NCI-H1417 treated with DMSO at 0.1 percent for 48 hours (cell line): ENCODE measurements around the gene SH3PXD2A.

Experiments used
- DNase-seq: peaks from one replicate; lab custom pipeline; 2025; lab: John Stamatoyannopoulos, UW

The SH3PXD2A gene

DNA sequence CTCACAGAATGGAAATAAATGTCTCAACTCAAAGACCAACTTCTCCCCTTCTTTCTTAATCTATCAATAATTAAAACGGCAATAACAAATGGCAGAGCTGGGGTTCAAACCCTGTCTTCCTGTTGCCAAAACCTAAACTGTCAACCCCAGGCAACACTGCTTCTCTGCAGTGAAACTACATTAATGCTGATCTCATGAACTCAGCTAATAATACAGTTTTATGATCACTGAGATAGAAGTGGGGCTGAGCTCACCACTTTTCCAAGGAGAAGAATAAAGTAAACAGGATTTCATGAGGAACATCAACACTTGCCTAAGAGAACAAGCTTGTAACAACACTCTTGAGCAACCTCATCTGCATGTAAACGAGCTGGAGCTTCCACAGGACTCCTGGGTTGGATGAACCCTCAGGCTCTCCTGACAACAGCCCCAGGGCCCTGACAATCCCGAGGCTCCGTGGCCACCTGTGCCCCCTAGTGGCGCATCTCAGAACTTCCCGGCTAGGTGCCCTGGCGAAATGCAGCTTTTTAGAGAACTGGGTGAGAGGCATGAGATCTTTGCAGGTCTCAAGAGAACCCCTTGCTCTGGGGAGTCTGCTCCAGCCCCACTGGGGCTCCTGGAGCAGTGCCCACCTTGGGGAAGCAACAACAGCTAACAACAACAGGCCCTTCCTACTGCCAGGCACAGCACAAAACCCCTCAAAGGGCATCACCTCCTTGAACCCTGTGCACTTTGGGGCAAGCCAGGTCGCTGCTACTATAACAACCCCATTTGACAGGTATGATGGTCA lies 169.3 kb downstream of the SH3PXD2A start:
- DNase-seq: no peak

DNA sequence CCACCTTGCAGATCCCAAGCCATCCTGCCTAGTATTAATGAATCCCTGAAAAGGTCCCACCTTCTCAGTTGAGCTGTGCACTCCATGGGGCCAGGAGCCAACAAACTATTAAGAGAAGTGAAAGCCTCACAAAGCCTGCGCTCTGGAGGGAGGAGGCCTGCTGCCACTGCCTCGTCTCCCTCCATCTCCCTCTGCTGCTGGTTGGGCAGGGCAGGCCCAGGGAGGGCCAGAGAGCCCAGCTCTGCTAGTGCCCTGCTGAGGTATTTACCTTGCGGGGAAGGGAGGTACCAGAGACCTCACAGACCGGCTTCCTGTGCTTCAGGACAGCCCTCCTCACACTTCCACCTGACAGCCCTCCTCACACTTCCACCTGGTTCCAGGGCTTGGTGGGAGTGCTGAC lies 171.5 kb downstream of the SH3PXD2A start:
- no peak for DNase-seq

DNA sequence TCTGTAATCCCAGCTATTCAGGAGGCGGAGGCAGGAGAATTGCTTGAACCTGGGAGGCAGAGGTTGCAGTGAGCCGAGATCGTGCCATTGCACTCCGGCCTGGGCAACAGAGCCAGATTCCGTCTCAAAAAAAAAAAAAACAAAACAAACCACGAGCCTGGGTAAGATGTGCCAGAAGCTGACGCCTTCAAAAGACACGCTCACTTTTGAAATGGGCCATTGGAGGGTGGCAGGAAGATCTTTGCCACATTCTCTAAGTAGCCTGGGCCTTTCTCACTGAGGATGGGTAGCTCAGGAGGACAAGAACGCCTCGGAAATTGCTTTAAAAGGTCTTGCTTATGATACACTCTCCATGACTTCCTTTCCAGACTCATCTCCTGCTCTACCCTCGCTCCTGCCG lies 172.7 kb downstream of the SH3PXD2A start:
- no peak for DNase-seq

GRCh38 chr10:103681617-103682399 lies 173.6 kb downstream of the SH3PXD2A start:
- no peak for DNase-seq

- no peak for DNase-seq
Measured at GRCh38 chr10:103680869-103681236, 174.5 kb downstream of the SH3PXD2A start.

DNA sequence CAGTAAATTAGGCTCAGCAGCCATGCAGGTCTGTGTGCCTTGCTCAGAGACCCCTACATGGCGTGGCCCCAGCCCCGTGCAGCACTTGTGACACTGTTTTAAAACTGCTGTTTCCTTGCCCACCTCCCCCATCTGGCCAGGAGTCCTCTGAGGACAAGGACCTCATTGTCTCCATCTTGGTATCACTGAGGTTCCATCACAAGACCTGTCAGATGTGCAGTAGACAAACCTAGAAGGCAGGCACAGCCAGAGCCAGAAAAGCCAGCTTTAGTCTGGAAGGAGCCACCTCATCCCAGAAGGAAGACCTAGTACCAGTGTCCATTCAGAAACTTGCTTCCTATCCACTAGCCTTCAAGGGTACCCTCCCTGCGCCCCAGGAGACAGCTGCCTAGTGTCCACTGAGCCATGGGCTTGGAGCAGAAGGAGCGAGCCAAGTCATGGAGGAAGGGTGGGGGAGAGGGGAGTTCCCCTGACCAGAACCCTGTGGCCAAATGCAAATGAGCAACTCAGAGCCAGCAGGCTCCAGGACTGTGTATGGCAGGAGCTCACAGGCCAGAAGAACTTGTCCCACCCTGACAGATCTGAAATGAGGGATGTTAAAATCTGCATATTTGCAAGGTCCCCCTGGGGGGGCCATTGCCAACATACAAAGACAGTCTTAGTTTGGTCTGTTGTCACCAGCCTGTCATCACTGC lies 176.1 kb downstream of the SH3PXD2A start:
- DNase-seq: no peak

GRCh38 chr10:103678178-103678526 lies 177.2 kb downstream of the SH3PXD2A start:
- no peak for DNase-seq

- no peak for DNase-seq
Measured at GRCh38 chr10:103677486-103678177, 177.7 kb downstream of the SH3PXD2A start.

- no peak for DNase-seq
Measured at GRCh38 chr10:103676851-103677417, 178.4 kb downstream of the SH3PXD2A start.

GRCh38 chr10:103676058-103676785 lies 179.2 kb downstream of the SH3PXD2A start:
- DNase-seq: no peak

DNA sequence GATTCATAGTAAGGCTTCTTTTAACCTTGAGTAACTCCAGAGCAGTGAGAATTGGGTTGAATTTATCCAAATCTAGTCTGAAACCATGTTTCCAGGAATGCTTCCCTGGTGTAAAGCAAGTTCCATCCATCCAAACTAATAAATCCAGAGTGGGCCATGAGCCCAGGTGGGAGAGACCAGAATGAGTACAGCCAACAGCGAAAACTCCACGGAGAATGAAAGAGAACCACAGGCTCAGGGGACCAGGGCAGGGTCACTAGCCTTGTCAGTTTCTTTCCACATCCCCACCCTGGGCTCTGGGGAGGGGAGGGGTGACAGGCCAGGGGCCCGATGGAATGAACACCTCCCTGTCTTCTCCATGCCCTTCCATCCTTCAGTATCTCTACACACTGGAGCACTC lies 181.8 kb downstream of the SH3PXD2A start:
- DNase-seq: no peak

DNA sequence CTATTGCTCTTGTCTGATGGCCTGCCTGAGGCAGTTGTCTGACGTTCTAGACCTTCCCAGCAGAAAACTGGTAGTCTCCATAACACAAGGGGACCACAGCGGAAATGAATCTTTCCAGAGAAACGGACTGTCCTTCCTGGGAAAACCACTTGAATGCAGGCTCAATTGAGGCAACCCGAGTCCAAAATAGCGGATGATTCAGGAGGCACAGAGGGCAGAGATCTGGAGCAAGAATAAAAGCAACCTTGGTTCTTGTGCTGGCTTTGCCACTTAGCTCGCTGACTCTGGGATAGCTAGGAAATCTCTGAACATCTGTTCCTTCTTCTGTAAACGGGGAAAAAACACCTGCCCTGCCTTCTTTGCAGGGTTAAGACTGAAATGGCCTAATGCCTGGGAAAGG lies 183.0 kb downstream of the SH3PXD2A start:
- DNase-seq: no peak

DNA sequence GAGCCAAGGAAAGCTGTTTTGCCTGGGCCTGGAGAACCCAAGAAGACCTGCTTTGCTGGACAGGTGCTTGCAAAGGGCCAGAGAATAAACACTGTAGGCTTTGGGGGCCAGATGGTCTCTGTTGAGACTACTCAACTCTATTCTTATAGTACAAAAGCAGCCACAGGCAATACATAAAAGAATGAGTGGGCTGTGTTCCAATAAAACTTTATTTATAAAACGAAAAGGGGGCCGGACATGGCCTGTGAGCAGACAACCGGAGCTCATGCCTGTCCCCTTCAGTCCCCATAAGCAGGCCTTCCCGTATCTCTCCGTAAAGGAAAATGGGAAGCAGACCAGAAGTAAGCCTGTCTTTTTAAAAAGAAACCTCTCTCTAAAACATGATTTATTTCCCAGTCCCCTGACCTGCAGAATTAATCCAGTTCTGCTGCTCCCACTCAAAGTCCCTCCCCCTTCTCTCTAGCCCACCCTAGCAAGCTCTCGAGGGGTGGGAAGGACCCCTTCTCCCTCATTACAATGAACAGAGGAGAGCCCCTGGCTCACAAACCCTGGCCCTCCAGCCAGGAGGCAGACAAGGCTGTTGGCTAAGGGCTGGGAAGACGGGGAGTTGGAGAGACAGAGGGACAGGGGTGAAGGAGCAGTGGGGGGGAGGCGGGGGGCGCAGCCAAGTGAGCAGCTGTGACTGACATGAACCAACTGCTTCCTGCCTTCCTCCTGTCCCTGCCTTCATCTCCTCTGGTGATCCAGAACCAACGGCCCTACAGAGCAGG lies 184.1 kb downstream of the SH3PXD2A start:
- no peak for DNase-seq

DNA sequence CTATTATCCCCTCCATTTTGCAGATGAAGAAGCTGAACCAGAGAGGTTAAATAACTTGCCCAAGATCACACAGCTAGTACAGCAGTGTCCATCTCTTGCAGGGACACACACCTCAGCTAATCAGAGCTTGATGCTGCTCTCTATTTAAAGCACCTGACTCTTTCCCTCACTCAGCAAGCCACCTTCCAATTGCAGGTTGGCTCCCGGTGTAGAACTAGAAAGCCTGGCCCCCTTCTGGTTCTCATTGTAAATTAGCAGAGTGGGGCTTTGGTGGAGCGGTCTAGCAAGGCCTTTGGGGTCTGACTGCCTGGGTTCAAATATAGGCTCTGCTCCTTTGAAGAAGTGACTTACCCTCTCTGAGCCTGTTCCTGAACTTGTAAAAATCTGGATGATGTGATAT lies 185.4 kb downstream of the SH3PXD2A start:
- DNase-seq: no peak

GRCh38 chr10:103669243-103669929 lies 186.0 kb downstream of the SH3PXD2A start:
- no peak for DNase-seq

GRCh38 chr10:103668351-103669242 lies 186.8 kb downstream of the SH3PXD2A start:
- no peak for DNase-seq

DNA sequence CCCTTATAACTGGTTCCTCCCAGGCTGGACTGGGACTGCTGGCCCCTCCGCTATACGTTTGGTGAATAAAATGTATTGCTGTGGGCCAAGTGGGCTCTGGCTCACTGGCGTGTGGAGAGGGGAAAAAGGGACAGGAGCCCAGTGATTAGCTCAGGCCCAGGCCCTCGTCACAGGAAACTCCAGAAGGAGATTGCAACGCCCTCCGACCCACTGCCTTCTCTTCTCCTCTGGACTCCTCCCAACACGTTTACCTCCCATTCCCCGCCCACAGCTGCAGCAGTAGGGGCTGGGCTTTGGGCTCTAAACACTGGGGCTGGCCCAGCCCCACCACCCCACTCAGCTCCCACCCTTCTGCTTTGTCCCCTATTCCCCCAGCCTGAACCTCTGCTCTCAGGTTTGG lies 188.0 kb downstream of the SH3PXD2A start:
- DNase-seq: no peak

DNA sequence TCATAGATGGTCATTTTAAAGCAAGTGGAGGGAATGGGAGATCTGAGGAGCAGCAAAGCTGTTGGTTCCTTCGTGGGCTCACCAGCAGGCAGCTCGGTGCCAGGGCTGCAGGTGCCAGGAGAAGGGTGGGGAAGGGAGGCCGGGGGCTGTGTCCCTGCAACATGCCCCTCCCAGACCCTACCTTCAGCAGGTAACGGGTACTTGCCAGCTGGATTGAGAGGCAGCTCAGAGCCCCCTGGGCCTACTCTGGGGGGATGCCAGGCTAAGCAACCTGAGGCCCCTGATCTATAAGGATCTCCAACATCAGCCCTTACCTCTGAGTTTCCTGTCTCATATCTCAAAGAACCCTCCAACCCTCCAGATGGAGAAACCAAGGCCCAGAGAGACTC lies 188.6 kb downstream of the SH3PXD2A start:
- no peak for DNase-seq
